ENCODE measurements around the gene RPGRIP1L.
"Not testable (repeated sequence)": the region's sequence is repeated elsewhere in the genome, so short reads cannot be mapped to it uniquely, and the experiment has no call there.

RPGRIP1L gene

GRCh38 chr16:53712065-53712464 is 8.4 kb upstream of the RPGRIP1L start:
- no peaks in the 10 kb centered on the region for H3K27me3 ChIP-seq
- no peak overlapping the region for H3K27ac ChIP-seq
- H3K4me3 ChIP-seq (ENCODE audit: low read depth in 1 of 2, low read length in 1 of 2), result no peak overlapping the region
- TF ChIP-seq CTCF (IDR thresholded peaks at IDR 0.05), result no peak
- H3K36me3 ChIP-seq, result no peaks in the 10 kb centered on the region
- H3K4me1 ChIP-seq (ENCODE audit: control insufficient read depth in 1 of 2, insufficient read depth in 1 of 2, low read depth in 1 of 2, low read length in 1 of 2), result no peaks in the 10 kb centered on the region
- no peaks in the 10 kb centered on the region for H3K9me3 ChIP-seq

- Histone ChIP-seq H3K36me3 (no peaks in the 10 kb centered on the region), H3K27me3 (no peaks in the 10 kb centered on the region), H3K9me3 (no peaks in the 10 kb centered on the region), H3K27ac (no peak overlapping the region), H3K4me1 (ENCODE audit: control insufficient read depth in 1 of 2, insufficient read depth in 1 of 2, low read depth in 1 of 2, low read length in 1 of 2) (no peaks in the 10 kb centered on the region), H3K4me3 (ENCODE audit: low read depth in 1 of 2, low read length in 1 of 2) (no peak overlapping the region)
- TF ChIP-seq CTCF (IDR thresholded peaks at IDR 0.05), result no peak
Observed at GRCh38 chr16:53711390-53711789, 7.7 kb upstream of the RPGRIP1L start.

GRCh38 chr16:53708490-53708889 is 4.8 kb upstream of the RPGRIP1L start:
- Histone ChIP-seq H3K27me3 (no peaks in the 10 kb centered on the region), H3K4me3 (ENCODE audit: low read depth in 1 of 2, low read length in 1 of 2) (no peak overlapping the region), H3K36me3 (no peaks in the 10 kb centered on the region), H3K9me3 (no peaks in the 10 kb centered on the region), H3K4me1 (ENCODE audit: control insufficient read depth in 1 of 2, insufficient read depth in 1 of 2, low read depth in 1 of 2, low read length in 1 of 2) (peaks cover 8 to 10% of the 10 kb centered on the region in 2 experiments), H3K27ac (no peak overlapping the region)
- TF ChIP-seq CTCF (IDR thresholded peaks at IDR 0.05), result no peak

GRCh38 chr16:53707671-53708070 is 4.0 kb upstream of the RPGRIP1L start:
- no peaks in the 10 kb centered on the region for H3K9me3 ChIP-seq

GRCh38 chr16:53704445-53704813 is 770 bp upstream of the RPGRIP1L start:
- Histone ChIP-seq H3K4me3 (ENCODE audit: low read depth in 1 of 2, low read length in 1 of 2) (peak overlapping the region; percentile 67 to 77), H3K27ac (peak overlapping the region; percentile 45)
- no peak for TF ChIP-seq CTCF (IDR thresholded peaks at IDR 0.05)

More at GRCh38 chr16:53707671-53708070, 4.0 kb upstream of the RPGRIP1L start:
- Histone ChIP-seq H3K27me3 (no peaks in the 10 kb centered on the region), H3K36me3 (no peaks in the 10 kb centered on the region), H3K27ac (no peak overlapping the region), H3K4me1 (ENCODE audit: control insufficient read depth in 1 of 2, insufficient read depth in 1 of 2, low read depth in 1 of 2, low read length in 1 of 2) (peaks cover 11 to 12% of the 10 kb centered on the region in 2 experiments), H3K4me3 (ENCODE audit: low read depth in 1 of 2, low read length in 1 of 2) (no peak overlapping the region)
- no peak for TF ChIP-seq CTCF (IDR thresholded peaks at IDR 0.05)

GRCh38 chr16:53698271-53698670 is 5.4 kb downstream of the RPGRIP1L start:
- not testable (repeated sequence) for H3K36me3 ChIP-seq; H3K9me3 ChIP-seq; H3K4me3 ChIP-seq (ENCODE audit: low read depth in 1 of 2, low read length in 1 of 2); H3K27me3 ChIP-seq; H3K4me1 ChIP-seq (ENCODE audit: control insufficient read depth in 1 of 2, insufficient read depth in 1 of 2, low read depth in 1 of 2, low read length in 1 of 2); H3K27ac ChIP-seq

More at GRCh38 chr16:53704445-53704813, 770 bp upstream of the RPGRIP1L start:
- Histone ChIP-seq H3K4me1 (ENCODE audit: control insufficient read depth in 1 of 2, insufficient read depth in 1 of 2, low read depth in 1 of 2, low read length in 1 of 2) (peaks cover 11 to 12% of the 10 kb centered on the region in 2 experiments), H3K36me3 (no peaks in the 10 kb centered on the region), H3K9me3 (no peaks in the 10 kb centered on the region), H3K27me3 (no peaks in the 10 kb centered on the region)

Data from neutrophil (primary cell).